NB4 (cell line): Measurements from ENCODE around the gene PKD2L1.

Experiments
- DNase-seq: peaks from one replicate; pipeline ENCODE4 v3.0.0; 2010; ENCODE audit warnings: low read depth
- H3K4me3 ChIP-seq: one replicate; pipeline ENCODE4 v1.5.1; 2011; ENCODE audit warnings: mild to moderate bottlenecking, low read depth, low read length, moderate library complexity
- MAX ChIP-seq: IDR thresholded peaks from 2 replicates; pipeline ENCODE4 v1.6.1; 2011; ENCODE audit warnings: low read depth, low read length
- MYC ChIP-seq: IDR thresholded peaks from 2 replicates; pipeline ENCODE4 v1.6.1; 2011; ENCODE audit warnings: low read depth, low read length
- POLR2A ChIP-seq: IDR thresholded peaks from 2 replicates; pipeline ENCODE4 v1.6.1; 2011; ENCODE audit warnings: mild to moderate bottlenecking; ENCODE audit not compliant: insufficient read length; ENCODE audit errors: extremely low read depth
- TF ChIP-seq, protein P1 (sequence below): IDR thresholded peaks from one replicate; pipeline ENCODE4 v1.5.1; 2012; ENCODE audit warnings: low read depth, low read length

The PKD2L1 gene

GRCh38 chr10:100327007-100327717, 2.9 kb downstream of the PKD2L1 start:
- H3K4me3 ChIP-seq: no peak overlapping the region
- TF ChIP-seq MYC (peak; percentile 51; the same call in 1 of the 2 replicates), MAX (peak; percentile 68; the same call in 1 of the 2 replicates), POLR2A (peak; percentile 23)
- TF ChIP-seq, protein P1, sequence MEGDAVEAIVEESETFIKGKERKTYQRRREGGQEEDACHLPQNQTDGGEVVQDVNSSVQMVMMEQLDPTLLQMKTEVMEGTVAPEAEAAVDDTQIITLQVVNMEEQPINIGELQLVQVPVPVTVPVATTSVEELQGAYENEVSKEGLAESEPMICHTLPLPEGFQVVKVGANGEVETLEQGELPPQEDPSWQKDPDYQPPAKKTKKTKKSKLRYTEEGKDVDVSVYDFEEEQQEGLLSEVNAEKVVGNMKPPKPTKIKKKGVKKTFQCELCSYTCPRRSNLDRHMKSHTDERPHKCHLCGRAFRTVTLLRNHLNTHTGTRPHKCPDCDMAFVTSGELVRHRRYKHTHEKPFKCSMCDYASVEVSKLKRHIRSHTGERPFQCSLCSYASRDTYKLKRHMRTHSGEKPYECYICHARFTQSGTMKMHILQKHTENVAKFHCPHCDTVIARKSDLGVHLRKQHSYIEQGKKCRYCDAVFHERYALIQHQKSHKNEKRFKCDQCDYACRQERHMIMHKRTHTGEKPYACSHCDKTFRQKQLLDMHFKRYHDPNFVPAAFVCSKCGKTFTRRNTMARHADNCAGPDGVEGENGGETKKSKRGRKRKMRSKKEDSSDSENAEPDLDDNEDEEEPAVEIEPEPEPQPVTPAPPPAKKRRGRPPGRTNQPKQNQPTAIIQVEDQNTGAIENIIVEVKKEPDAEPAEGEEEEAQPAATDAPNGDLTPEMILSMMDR: no peak
- peak; percentile 79 for DNase-seq

GRCh38 chr10:100325158-100325557, 4.9 kb downstream of the PKD2L1 start:
- no peak for DNase-seq
- no peak overlapping the region for H3K4me3 ChIP-seq
- TF ChIP-seq MYC: no peak
- no peak for TF ChIP-seq POLR2A
- TF ChIP-seq, protein P1: no peak
- TF ChIP-seq MAX: no peak

DNA sequence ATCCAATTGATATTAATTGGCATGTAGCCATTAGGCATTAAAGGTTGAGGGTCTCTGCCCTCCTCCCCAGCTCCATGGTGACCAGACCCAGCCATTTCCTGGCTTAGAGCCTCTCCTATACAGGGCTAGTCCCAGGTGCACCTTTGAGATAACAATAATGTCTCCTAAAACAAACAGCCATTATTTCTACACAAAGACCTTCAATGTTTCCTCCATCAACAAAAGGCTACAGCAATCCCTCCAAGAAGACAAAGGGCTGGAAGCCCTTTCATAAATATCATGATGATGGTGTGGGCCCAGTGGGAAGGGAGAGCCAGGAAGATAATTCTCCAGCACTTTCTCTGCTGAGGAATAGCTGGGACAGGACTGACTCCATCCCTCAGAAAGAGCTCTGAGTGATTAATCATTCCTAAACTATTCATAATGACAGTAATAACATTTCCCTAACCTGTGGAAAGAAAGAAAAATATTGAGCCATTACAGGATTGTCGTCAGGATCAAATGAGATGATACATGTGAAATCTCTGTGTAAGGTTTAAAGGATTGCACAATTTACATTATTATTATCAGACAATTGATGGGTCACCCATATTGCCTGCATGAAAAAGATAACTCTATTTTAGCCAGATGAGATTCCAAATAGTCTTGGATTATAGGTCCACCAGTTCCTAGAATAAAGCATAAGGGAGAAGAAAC, 10.2 kb downstream of the PKD2L1 start:
- H3K4me3 ChIP-seq: no peak overlapping the region
- TF ChIP-seq POLR2A (no peak), MYC (no peak), MAX (no peak)
- TF ChIP-seq, protein P1: no peak
- no peak for DNase-seq

DNA sequence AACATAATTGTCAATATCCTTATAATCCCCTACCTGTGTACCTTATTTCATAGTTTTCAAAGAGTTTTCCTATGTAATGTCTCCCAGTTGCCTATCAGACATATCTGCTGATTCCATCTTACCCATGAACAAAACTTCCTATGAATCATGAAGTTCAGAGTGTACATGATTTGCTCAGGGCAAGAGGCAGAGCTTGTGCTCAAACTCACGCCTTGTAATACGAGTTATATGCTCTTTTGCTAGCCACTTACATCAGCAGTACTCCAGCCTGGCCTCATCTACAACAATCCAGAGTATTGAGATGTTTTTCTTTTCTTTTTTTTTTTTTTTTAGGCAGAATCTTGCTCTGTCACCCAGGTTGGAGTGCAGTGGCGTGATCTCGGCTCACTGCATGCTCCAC, 11.8 kb downstream of the PKD2L1 start:
- TF ChIP-seq, protein P1: no peak
- TF ChIP-seq POLR2A (no peak), MYC (no peak), MAX (no peak)
- DNase-seq: no peak
- H3K4me3 ChIP-seq: no peak overlapping the region

- TF ChIP-seq, protein P1: no peak
- no peak for TF ChIP-seq MYC
- H3K4me3 ChIP-seq: no peak overlapping the region
- DNase-seq: peak; percentile 34
These were observed 14.4 kb downstream of the PKD2L1 start for GRCh38 chr10:100315615-100316014.
